Endothelial cell of umbilical vein (primary cell): ENCODE data around the gene CCDC9B. TPM values are rescaled to one million over a fixed set of nuclear protein-coding genes. Genes with fewer than 3 reads are reported as not detected.

Experiments used
- BruUV-seq: library from RNA; stranded (reverse); fragments of 400-500 nt; replicated peaks from 2 replicates; lab custom pipeline; 2021; lab: Mats Ljungman, UMichigan
- CTCF ChIA-PET: fragments of 300-600, 350-600 bp; sonication (Branson Sonifier 250); formaldehyde crosslinking; loops from one replicate; lab custom pipeline; 2021; ENCODE audit warnings: antibody characterized with exemption, inconsistent platforms; lab: Charles Lee
- POLR2A ChIA-PET: fragments of 300-600, 350-600 bp; sonication (Branson Sonifier 250); formaldehyde crosslinking; loops from one replicate; lab custom pipeline; 2021; ENCODE audit warnings: antibody characterized with exemption, inconsistent platforms; lab: Charles Lee
- DNase-seq: peaks from one replicate; pipeline ENCODE4 v3.0.0-alpha.2; 2011; ENCODE audit warnings: low read depth, low spot score
- FAIRE-seq: peaks from 2 replicates; lab custom pipeline; 2011; peaks lifted over from hg19 to GRCh38; lab: Jason Lieb, UNC
- H2AFZ ChIP-seq: 2 replicates; pipeline ENCODE4 v1.6.0; 2012; ENCODE audit warnings: low read depth, low read length, control low read depth, inconsistent platforms
- H3K27ac ChIP-seq: 2 replicates; pipeline ENCODE4 v1.5.1; 2011; ENCODE audit warnings: low read depth, mild to moderate bottlenecking, control low read depth, low read length, moderate library complexity; ENCODE audit not compliant: insufficient read depth
- H3K27me3 ChIP-seq, 2 experiments: 2 replicates each; pipeline versions ENCODE4 v1.6.0 to v1.6.1; 2011; ENCODE audit warnings: low read length in 2 of 2, mixed read lengths in 1 of 2; ENCODE audit not compliant: control insufficient read depth in 2 of 2, insufficient read depth in 2 of 2
- H3K36me3 ChIP-seq, 2 experiments: 2 replicates in 1 of 2; 3 replicates in 1 of 2; pipeline ENCODE4 v1.5.1; 2011; ENCODE audit warnings: low read length in 2 of 2, mild to moderate bottlenecking in 1 of 2, moderate library complexity in 1 of 2; ENCODE audit not compliant: control insufficient read depth in 2 of 2, insufficient read depth in 2 of 2; ENCODE audit errors: extremely low read depth in 1 of 2
- H3K4me1 ChIP-seq: 3 replicates; pipeline ENCODE4 v1.5.1; 2011; ENCODE audit warnings: mild to moderate bottlenecking, low read length; ENCODE audit not compliant: control insufficient read depth, insufficient read depth; ENCODE audit errors: extremely low read depth
- H3K4me2 ChIP-seq: 2 replicates; pipeline ENCODE4 v1.6.1; 2011; ENCODE audit warnings: low read length, control low read depth, mixed read lengths; ENCODE audit not compliant: insufficient read depth
- H3K4me3 ChIP-seq, 3 experiments: fragments of 200-600 bp in 1 of 3; sonication (generic), shearing (Covaris generic) in 1 of 3; replicated peaks in 1 of 3; 2 replicates each; pipeline ENCODE4 v1.5.1; 2011 to 2016; ENCODE audit warnings: control low read depth in 3 of 3, low read length in 3 of 3, mild to moderate bottlenecking in 2 of 3, inconsistent platforms in 1 of 3, low read depth in 1 of 3, moderate library complexity in 1 of 3; ENCODE audit not compliant: insufficient read depth in 1 of 3
- H3K79me2 ChIP-seq: 2 replicates; pipeline ENCODE4 v1.6.0; 2012; ENCODE audit warnings: low read length, inconsistent platforms; ENCODE audit not compliant: control insufficient read depth, insufficient read depth
- H3K9ac ChIP-seq: replicated peaks from 2 replicates; pipeline ENCODE3; 2011; ENCODE audit warnings: low read length, control low read depth; ENCODE audit not compliant: insufficient read depth; ENCODE audit errors: extremely low read depth
- H3K9me1 ChIP-seq: replicated peaks from 3 replicates; pipeline ENCODE4 v1.6.0; 2011; ENCODE audit warnings: mild to moderate bottlenecking, low read length; ENCODE audit not compliant: control insufficient read depth, insufficient read depth; ENCODE audit errors: extremely low read depth
- H3K9me3 ChIP-seq: replicated peaks from 2 replicates; pipeline ENCODE4 v1.5.1; 2012; ENCODE audit warnings: low read length, inconsistent platforms; ENCODE audit not compliant: control insufficient read depth, insufficient read depth
- H4K20me1 ChIP-seq: replicated peaks from 2 replicates; pipeline ENCODE3; 2011; ENCODE audit warnings: mild to moderate bottlenecking, low read length; ENCODE audit not compliant: control insufficient read depth, insufficient read depth; ENCODE audit errors: extremely low read depth
- EZH2 ChIP-seq: IDR thresholded peaks from 2 replicates; pipeline ENCODE4 v1.6.1; 2012; ENCODE audit warnings: borderline replicate concordance, low read depth, mild to moderate bottlenecking, moderate library complexity, low read length, inconsistent platforms; ENCODE audit not compliant: severe bottlenecking
- FOS ChIP-seq: IDR thresholded peaks from 2 replicates; pipeline ENCODE4 v1.6.1; 2011; ENCODE audit warnings: mild to moderate bottlenecking, low read length, moderate library complexity, borderline replicate concordance; ENCODE audit not compliant: insufficient read depth
- GATA2 ChIP-seq: IDR thresholded peaks from 2 replicates; pipeline ENCODE4 v1.7.0; 2011; ENCODE audit warnings: low read depth, mild to moderate bottlenecking, moderate library complexity, mixed read lengths, low read length; ENCODE audit not compliant: insufficient read length, insufficient read depth
- JUN ChIP-seq: IDR thresholded peaks from 2 replicates; pipeline ENCODE4 v1.6.1; 2011; ENCODE audit warnings: borderline replicate concordance, low read depth; ENCODE audit not compliant: insufficient read length, insufficient read depth
- MYC ChIP-seq: IDR thresholded peaks from one replicate; pipeline ENCODE4 v1.6.1; 2011; ENCODE audit warnings: mild to moderate bottlenecking, low read depth, low read length
- POLR2A ChIP-seq: IDR thresholded peaks from 2 replicates; pipeline ENCODE4 v1.6.1; 2012; ENCODE audit warnings: low read depth, mild to moderate bottlenecking, control low read depth, low read length
- POLR2AphosphoS5 ChIP-seq: IDR thresholded peaks from 2 replicates; pipeline ENCODE4 v1.6.1; 2012; ENCODE audit warnings: low read depth, mild to moderate bottlenecking, control low read depth, low read length, moderate library complexity; ENCODE audit not compliant: insufficient read depth
- dilution Hi-C: fragments of 300-500 bp; cut with MboI; formaldehyde crosslinking; loops from one replicate; pipeline ENCODE4 v1.15.0; 2019; ENCODE audit warnings: low sequenced_read_pairs; ENCODE audit not compliant: extremely low pct_ligation_motif_present
- intact Hi-C: fragments of 100-400 bp; cut with micrococcal nuclease; formaldehyde crosslinking; loops from one replicate; pipeline ENCODE4 v1.10.0; 2022
- polyA plus RNA-seq, 4 experiments: library from polyadenylated mRNA; depleted of rRNA in 3 of 4; stranded (reverse) in 3 of 4; unstranded in 1 of 4; fragments of >200 nt; gene quantifications; 2 replicates each; pipeline versions ENCODE4 v1.2.1 to v1.2.3, GENCODE V29; 2011 to 2012; ENCODE audit warnings: missing spikeins in 1 of 4
- total RNA-seq: library from RNA; stranded (reverse); gene quantifications from 2 replicates; pipeline ENCODE4 v1.2.3, GENCODE V29; 2021
- TF ChIP-seq, protein P1 (sequence below): IDR thresholded peaks from 2 replicates; pipeline ENCODE4 v1.6.1; 2011; ENCODE audit not compliant: insufficient read depth, insufficient read length
- TF ChIP-seq, protein P2 (sequence below), 2 donors: IDR thresholded peaks; 1 replicate in 1 of 2; 2 replicates in 1 of 2; pipeline ENCODE4 v1.5.1; 2011; ENCODE audit warnings: low read length in 2 of 2, mild to moderate bottlenecking in 2 of 2, moderate library complexity in 2 of 2, control low read depth in 1 of 2, inconsistent platforms in 1 of 2, low read depth in 1 of 2; ENCODE audit not compliant: insufficient read depth in 1 of 2; ENCODE audit errors: extremely low read depth in 1 of 2

Gene CCDC9B
- total and polyA plus RNA-seq, 2 donors (not counting 3 experiments of a cell fraction or from before 2014, with no cell fraction given), result 7.6 to 46.0 TPM

DNA sequence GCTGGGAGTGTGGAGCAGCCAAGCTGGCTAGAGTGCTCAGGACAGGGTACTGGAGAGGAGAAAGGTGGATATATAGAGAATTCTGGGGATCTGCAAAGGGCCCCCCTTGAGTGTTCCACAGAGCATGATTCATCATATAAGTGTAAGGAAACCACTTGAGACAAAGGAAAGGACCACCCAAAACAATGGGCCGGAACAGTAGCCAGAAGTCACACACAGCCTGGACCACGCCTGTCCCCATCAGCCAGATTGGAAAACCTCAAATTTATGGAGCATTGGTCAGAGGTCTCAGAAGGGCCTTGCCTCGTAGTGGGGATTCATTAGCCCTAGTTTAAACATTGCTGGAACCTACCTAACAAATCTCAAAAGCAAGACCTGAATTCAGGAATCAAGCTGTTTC is 36.9 kb upstream of the CCDC9B start:
- Histone ChIP-seq H3K27me3 (no peaks in the 10 kb centered on the region), H3K9me3 (no peaks in the 10 kb centered on the region), H4K20me1 (no peaks in the 10 kb centered on the region), H3K36me3 (no peaks in the 10 kb centered on the region), H3K79me2 (no peaks in the 10 kb centered on the region), H3K4me1 (peaks cover 13% of the 10 kb centered on the region), H3K4me2 (no peak overlapping the region), H3K27ac (no peak overlapping the region), H3K9me1 (no peaks in the 10 kb centered on the region), H3K9ac (no peak overlapping the region), H2AFZ (no peak overlapping the region), H3K4me3 (no peak overlapping the region)
- CTCF ChIA-PET, result no interaction called here
- FAIRE-seq (no peak), DNase-seq (no peak)
- POLR2A ChIA-PET, result no interaction called here
- no peak for TF ChIP-seq POLR2AphosphoS5
- TF ChIP-seq, protein P1, sequence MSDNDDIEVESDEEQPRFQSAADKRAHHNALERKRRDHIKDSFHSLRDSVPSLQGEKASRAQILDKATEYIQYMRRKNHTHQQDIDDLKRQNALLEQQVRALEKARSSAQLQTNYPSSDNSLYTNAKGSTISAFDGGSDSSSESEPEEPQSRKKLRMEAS, result no peak
- no peak for TF ChIP-seq JUN
- TF ChIP-seq POLR2A, result no peak
- no peak for TF ChIP-seq FOS
- no peak for TF ChIP-seq EZH2
- TF ChIP-seq, protein P2, sequence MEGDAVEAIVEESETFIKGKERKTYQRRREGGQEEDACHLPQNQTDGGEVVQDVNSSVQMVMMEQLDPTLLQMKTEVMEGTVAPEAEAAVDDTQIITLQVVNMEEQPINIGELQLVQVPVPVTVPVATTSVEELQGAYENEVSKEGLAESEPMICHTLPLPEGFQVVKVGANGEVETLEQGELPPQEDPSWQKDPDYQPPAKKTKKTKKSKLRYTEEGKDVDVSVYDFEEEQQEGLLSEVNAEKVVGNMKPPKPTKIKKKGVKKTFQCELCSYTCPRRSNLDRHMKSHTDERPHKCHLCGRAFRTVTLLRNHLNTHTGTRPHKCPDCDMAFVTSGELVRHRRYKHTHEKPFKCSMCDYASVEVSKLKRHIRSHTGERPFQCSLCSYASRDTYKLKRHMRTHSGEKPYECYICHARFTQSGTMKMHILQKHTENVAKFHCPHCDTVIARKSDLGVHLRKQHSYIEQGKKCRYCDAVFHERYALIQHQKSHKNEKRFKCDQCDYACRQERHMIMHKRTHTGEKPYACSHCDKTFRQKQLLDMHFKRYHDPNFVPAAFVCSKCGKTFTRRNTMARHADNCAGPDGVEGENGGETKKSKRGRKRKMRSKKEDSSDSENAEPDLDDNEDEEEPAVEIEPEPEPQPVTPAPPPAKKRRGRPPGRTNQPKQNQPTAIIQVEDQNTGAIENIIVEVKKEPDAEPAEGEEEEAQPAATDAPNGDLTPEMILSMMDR (IDR thresholded peaks at IDR 0.05; ENCODE audit: extremely low read depth in 1 of 2, insufficient read depth in 1 of 2, low read depth in 1 of 2, low read length in 2 of 2), result no peak
- TF ChIP-seq MYC, result no peak
- TF ChIP-seq GATA2, result no peak
- intact Hi-C loops (no loop called here), dilution Hi-C loops (no loop called here)
- no TSS peak for BruUV-seq
